Tibial artery (tissue), 4 donors: ENCODE measurements around the gene BRME1.
"Not testable (repeated sequence)": the region's sequence is repeated elsewhere in the genome, so short reads cannot be mapped to it uniquely, and the experiment has no call there.

Source experiments
- DNase-seq, 2 donors: peaks; one replicate each; pipeline ENCODE4 v3.0.0-alpha.2; 2019
- H3K27ac ChIP-seq, 2 donors: fragments of 200-600 bp; sonication (generic) in 1 of 2; 1 replicate in 1 of 2; 2 replicates in 1 of 2; pipeline ENCODE4 v1.5.1; 2018 to 2019; ENCODE audit warnings: mild to moderate bottlenecking in 1 of 2
- H3K27me3 ChIP-seq, 2 donors: fragments of 200-600 bp; sonication (generic) in 1 of 2; one replicate each; pipeline versions ENCODE4 v1.5.1 to v1.6.0; 2016 to 2019
- H3K36me3 ChIP-seq, 3 donors: fragments of 200-600 bp; sonication (generic) in 2 of 3; one replicate each; pipeline ENCODE4 v1.5.1; 2016 to 2019; ENCODE audit warnings: mild to moderate bottlenecking in 2 of 3
- H3K4me1 ChIP-seq, 4 donors: fragments of 200-600 bp; sonication (generic) in 2 of 4; 1 replicate in 3 of 4; 2 replicates in 1 of 4; pipeline ENCODE4 v1.5.1; 2016 to 2019
- H3K4me3 ChIP-seq, 2 donors: fragments of 200-600 bp; sonication (generic) in 1 of 2; 1 replicate in 1 of 2; 2 replicates in 1 of 2; pipeline ENCODE4 v1.5.1; 2018 to 2019; ENCODE audit warnings: mild to moderate bottlenecking in 2 of 2
- H3K9me3 ChIP-seq, 3 donors: fragments of 200-600 bp; sonication (generic) in 1 of 3; one replicate each; pipeline ENCODE4 v1.5.1; 2016 to 2019
- CTCF ChIP-seq, 2 experiments: fragments of 200-600 bp in 1 of 2; fragments of 450-650 bp in 1 of 2; IDR thresholded peaks; one replicate each; pipeline ENCODE4 v1.5.1; 2017 to 2019; ENCODE audit warnings: antibody characterized with exemption in 2 of 2, mild to moderate bottlenecking in 1 of 2, moderate library complexity in 1 of 2
- intact Hi-C: fragments of 100-400 bp; cut with DNase I; formaldehyde crosslinking; loops from one replicate; pipeline ENCODE4 v1.15.0; 2023; ENCODE audit warnings: low total_unique reads

Gene BRME1

GRCh38 chr19:13856497-13856896 lies 49.4 kb downstream of the BRME1 start:
- no peak for DNase-seq
- Histone ChIP-seq H3K27me3 (no peaks in the 10 kb centered on the region), H3K4me1 (peaks cover 0 to 31% (median 22%) of the 10 kb centered on the region in 4 donors), H3K9me3 (no peaks in the 10 kb centered on the region), H3K36me3 (no peaks in the 10 kb centered on the region), H3K27ac (no peak overlapping the region), H3K4me3 (no peak overlapping the region)
- intact Hi-C loops = no loop called here
- TF ChIP-seq CTCF (IDR thresholded peaks at IDR 0.05) = no peak

- H3K27ac ChIP-seq = peak overlapping the region; percentile 99
- intact Hi-C loops, H3K36me3 ChIP-seq, DNase-seq, H3K9me3 ChIP-seq, H3K4me3 ChIP-seq, H3K27me3 ChIP-seq: not testable (repeated sequence)
- H3K4me1 ChIP-seq = peaks cover 0 to 64% (median 51%) of the 10 kb centered on the region in 4 donors
Measured at GRCh38 chr19:13852171-13852707, 53.7 kb downstream of the BRME1 start.

GRCh38 chr19:13851734-13852114 lies 54.2 kb downstream of the BRME1 start:
- intact Hi-C loops, H3K27me3 ChIP-seq, H3K36me3 ChIP-seq, DNase-seq, H3K9me3 ChIP-seq: not testable (repeated sequence)
- peaks cover 0 to 66% (median 55%) of the 10 kb centered on the region in 4 donors for H3K4me1 ChIP-seq
- peak overlapping the region in 1 of 2 donors; percentile 37 for H3K4me3 ChIP-seq
- H3K27ac ChIP-seq = peak overlapping the region; percentile 99

- intact Hi-C loops = no loop called here
Measured at GRCh38 chr19:13850910-13851733, 54.8 kb downstream of the BRME1 start.

GRCh38 chr19:13849991-13850909 lies 55.7 kb downstream of the BRME1 start:
- intact Hi-C loops = loop anchor here (10.0 kb wide), 2 partner anchors 695 to 1055 kb away; partner anchors contain the start of genes IER2, JUNB and STX10
- Histone ChIP-seq H3K27ac (peak overlapping the region; percentile 99), H3K36me3 (no peaks in the 10 kb centered on the region), H3K27me3 (no peaks in the 10 kb centered on the region), H3K4me1 (peaks cover 0 to 78% (median 64%) of the 10 kb centered on the region in 4 donors), H3K9me3 (no peaks in the 10 kb centered on the region), H3K4me3 (peak overlapping the region; percentile 37)
- peak in 1 of 2 experiments; percentile 14 for TF ChIP-seq CTCF (IDR thresholded peaks at IDR 0.05)
- peak; percentile 76 to 92 for DNase-seq

More at GRCh38 chr19:13850910-13851733, 54.8 kb downstream of the BRME1 start:
- Histone ChIP-seq H3K36me3 (no peaks in the 10 kb centered on the region), H3K4me1 (peaks cover 0 to 72% (median 61%) of the 10 kb centered on the region in 4 donors), H3K9me3 (no peaks in the 10 kb centered on the region), H3K27ac (peak overlapping the region; percentile 99), H3K4me3 (peak overlapping the region; percentile 37), H3K27me3 (no peaks in the 10 kb centered on the region)
- peak; percentile 92 to 97 for DNase-seq
- TF ChIP-seq CTCF (IDR thresholded peaks at IDR 0.05) = no peak
